Articular chondrocyte of knee joint (primary cell): Measurements from ENCODE around the gene PELI3. TPM values are rescaled to one million over a fixed set of nuclear protein-coding genes. Genes with fewer than 3 reads are reported as not detected.

Experiments used
- small RNA-seq: library from RNA; depleted of rRNA; stranded (forward); fragments of <200 nt; gene quantifications from one replicate; pipeline ENCODE3, GENCODE V24; 2012
- total RNA-seq: library from RNA; depleted of rRNA; stranded (reverse); fragments of >200 nt; gene quantifications from 2 replicates; pipeline ENCODE4 v1.2.3, GENCODE V29; 2012

PELI3 gene, protein sequence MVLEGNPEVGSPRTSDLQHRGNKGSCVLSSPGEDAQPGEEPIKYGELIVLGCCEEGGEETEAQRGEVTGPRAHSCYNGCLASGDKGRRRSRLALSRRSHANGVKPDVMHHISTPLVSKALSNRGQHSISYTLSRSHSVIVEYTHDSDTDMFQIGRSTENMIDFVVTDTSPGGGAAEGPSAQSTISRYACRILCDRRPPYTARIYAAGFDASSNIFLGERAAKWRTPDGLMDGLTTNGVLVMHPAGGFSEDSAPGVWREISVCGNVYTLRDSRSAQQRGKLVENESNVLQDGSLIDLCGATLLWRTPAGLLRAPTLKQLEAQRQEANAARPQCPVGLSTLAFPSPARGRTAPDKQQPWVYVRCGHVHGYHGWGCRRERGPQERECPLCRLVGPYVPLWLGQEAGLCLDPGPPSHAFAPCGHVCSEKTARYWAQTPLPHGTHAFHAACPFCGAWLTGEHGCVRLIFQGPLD
- 8.8 and 10.1 TPM in 2 replicates for total RNA-seq

DNA sequence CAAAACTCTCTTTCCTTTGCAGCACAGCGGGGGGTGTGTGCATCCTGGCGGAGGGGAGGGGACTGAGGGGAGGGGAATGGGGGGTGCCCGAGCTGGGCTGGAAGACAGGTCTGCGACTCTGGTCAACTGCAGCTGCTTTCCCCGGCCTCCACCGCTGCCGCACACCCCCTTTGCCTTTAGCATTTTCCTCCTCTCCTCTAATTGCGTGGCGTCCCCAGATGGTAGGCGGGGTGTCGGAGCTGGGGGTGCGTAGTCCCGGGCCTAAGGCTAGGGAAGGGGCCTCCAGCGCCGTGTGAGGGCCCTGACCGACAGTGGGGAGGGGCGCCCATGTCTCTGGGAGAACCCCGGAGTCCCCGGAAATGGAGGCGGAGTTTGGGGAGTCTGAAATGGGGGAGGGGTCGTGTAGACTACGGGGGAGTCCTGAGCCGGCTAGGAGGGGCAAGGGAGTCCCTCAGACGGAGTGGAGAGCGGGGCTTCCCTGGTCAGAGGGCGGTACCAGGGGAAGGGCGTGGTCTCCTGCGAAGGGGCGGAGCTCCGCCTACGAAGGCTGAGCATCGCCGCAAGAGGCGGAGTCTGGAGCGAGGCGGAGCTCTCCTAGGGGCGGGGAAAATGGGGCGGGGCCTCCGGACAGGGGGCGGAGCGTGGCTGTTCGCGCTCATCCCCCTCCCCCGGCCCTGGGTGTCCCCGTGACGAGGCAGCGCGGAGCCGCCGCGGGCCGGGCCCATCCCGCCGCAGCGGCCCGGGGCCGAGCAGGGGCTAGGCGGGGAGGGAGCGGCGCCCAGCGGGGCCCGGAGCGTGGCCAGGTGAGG, at the start of gene PELI3:
Gene PELI3, plus strand, starts transcription at position 681 of the 809 bp plus-strand sequence. CDS start 1,224 bp downstream, outside the sequence.

DNA sequence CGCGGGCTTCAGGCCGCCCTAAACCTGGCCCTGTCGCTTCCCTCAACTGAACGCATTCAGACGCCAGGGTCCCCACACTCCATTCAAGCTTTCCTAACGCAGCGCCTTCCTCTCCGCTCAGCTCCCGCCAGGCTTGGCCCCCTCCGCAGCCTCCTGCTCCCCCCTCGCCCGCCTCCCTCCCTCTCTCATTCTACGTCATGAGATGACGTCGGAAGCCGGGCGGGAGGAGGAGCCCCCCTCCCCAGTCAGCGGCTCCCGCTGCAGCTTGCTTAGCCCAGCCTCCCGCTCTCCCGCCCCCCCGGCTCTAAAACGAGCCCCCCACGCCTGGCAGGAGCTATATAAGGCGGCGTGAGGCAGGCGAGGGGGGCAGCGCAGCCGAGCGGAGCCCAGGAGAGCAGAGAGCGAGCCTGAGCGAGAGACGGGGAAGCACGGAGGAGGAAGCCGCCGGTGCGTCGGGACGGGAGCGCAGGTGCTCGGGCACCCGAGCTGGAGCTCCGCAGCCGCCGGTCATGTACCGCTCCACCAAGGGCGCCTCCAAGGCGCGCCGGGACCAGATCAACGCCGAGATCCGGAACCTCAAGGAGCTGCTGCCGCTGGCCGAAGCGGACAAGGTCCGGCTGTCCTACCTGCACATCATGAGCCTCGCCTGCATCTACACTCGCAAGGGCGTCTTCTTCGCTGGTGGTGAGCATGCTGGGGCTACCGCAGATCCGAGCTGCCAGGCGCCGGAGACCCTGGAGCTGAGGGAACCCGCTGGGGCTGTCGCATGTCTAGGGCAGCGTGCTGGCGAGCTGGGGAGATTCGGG, 45.8 kb upstream of the PELI3 start, which contains the start of gene NPAS4:
Gene NPAS4, plus strand, starts transcription at position 365 of the 806 bp plus-strand sequence. Its CDS starts 145 bp downstream, at position 510.

DNA sequence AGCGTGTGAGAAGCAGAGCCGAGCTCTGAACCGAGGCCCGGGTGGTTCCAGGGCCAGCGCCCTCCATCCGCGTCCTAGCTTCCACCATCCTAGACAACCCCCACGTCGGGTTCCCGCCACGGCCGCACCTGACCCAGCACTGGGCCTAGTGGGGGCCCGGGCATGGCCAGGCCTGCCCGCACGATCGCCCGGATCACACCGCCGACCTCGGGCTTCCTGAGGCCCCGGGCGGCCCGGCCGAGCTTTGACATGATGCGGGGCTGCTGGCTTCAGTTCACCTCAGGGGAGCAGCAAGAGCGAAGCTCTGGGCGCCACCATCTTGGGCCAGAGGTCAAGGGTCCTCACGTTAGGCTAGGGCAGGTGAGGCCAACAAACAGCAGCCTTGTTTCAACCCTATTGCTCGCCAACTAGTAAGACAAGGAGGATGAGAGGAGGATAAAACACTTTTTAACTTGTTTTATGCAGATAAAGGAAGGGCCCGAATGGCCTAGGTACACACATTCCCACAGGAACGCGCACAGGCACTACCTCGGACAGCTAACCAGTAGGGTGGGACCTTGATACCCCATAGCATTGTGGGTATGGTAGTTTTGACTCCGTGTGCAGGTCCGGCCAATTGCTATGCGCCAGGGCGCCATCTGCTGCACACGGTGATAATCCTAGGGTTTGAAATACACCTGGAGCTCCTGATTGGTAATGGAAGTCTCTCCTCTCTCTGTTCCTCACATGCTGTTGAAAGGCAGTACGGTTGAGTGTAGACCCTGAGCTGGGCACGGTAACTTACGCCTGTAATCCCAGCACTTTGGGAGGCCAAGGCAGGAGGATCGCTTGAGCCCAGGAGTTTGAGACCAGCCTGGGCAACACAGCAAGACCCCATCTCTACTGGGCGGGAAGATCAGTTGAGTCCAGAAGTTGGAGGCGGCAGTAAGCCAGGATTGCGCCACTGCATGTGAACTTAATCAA, 27.9 kb upstream of the PELI3 start, which contains the start of gene MRPL11:
Gene MRPL11, minus strand, starts transcription at position 345 of the 963 bp plus-strand sequence. Its CDS starts 94 bp downstream, at position 251.

DNA sequence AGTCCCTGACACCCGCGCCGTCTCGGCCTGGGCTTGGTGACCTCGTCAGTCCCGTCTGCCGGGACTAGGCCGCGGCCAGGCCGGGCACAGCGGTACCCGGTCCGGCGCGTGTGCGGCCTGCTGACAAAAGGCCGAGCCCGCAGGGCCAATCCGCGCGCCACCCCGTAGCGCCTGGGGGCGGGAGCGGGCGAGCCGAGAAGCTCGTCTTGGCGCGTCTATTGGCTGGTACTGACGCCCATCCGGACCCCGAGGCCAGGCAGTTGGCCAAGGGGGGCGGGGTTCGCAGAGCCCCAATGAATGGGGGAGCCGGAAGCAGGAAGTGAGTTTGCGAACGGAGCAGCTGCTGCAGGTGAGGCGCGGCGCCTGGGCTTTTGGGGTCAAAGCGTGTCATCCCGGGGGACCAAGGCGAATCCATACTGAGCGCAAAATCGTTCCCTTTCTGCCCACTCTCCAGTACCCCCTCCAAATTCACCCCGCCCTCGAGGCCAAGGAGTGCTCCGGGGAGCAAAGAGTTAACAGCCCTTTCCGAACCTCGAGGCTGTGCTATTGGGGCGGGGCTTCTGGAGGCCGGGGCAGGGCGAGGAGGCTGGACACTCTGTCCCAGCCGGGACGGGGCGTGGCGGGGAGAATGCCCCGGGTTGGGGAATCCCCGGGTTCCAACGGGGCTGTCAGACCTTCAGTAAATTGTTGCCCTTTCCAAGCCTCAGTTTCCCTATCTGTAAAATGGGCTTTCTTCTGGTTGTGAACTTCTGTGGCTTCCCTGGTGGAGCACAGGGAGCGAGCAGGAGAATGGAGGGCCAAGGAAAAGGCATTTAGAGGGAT, 13.6 kb downstream of the PELI3 start, which contains the start of gene DPP3:
Gene DPP3, plus strand, starts transcription at position 318 of the 822 bp plus-strand sequence. CDS start 1,767 bp downstream, outside the sequence.

DNA sequence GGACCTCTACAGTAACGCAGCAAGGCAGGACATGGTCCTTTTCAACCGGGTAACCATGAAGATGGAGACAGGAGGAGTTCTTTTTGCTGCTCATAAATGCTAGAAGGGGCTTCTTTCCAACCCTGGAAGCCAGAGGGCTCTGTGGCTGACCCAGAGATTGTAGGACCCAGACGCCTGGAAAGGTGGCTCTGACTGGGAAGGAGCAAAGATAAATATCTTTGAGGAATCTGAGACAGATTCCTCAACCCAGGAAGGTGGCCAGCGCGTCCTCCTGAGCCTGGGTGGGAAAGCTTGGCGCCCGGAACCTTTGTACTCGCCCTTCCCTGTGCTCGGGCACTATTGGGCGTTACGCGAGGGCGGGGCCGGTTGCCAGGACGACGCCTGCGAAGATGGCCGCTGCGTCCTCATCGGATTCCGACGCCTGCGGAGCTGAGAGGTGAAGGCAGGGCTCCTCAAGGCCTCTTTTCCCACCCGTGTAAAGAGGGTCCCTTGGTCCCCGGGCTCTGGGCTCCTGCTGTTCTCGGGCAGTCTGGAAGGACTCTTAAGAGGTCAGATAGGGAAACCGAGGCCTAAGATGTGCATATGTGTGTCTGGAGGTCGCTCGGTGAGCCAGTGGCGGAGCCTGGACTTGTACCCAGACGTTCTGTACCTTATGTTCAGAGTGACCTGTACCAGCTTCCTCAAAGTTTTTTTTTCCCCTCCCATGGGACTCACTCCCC, 43.7 kb downstream of the PELI3 start, which contains the start of gene BBS1:
Gene BBS1, plus strand, starts transcription at position 365 of the 719 bp plus-strand sequence. Its CDS starts 25 bp downstream, at position 390.

Small RNA genes lying within 50 kb of the gene (small RNA-seq; reads per million reads assigned to genes)
- not detected for gene RF00416

Other genes with a start within 250 kb of the PELI3 start
- 11.1 and 12.5 TPM in 2 replicates for gene KLC2, start 209.2 kb upstream of the PELI3 start, total RNA-seq
- 74.4 and 77.1 TPM in 2 replicates for gene RAB1B, start 198.3 kb upstream of the PELI3 start, total RNA-seq
- gene CNIH2, start 188.7 kb upstream of the PELI3 start, total RNA-seq = 0.22 TPM in 1 of 2 replicates, not detected in the other
- gene YIF1A, start 177.8 kb upstream of the PELI3 start, total RNA-seq = 99.6 and 122 TPM in 2 replicates
- gene TMEM151A, start 175.0 kb upstream of the PELI3 start, total RNA-seq = 0.26 and 0.32 TPM in 2 replicates
- gene CD248, start 149.9 kb upstream of the PELI3 start, total RNA-seq = 29.1 and 39.1 TPM in 2 replicates
- 22.7 and 23.1 TPM in 2 replicates for gene RIN1, start 130.5 kb upstream of the PELI3 start, total RNA-seq
- gene BRMS1, start 121.8 kb upstream of the PELI3 start, total RNA-seq = 36.4 and 38.0 TPM in 2 replicates
- gene B4GAT1, start 119.3 kb upstream of the PELI3 start, total RNA-seq = 14.5 and 18.1 TPM in 2 replicates
- 0.11 and 0.13 TPM in 2 replicates for gene SLC29A2, start 95.1 kb upstream of the PELI3 start, total RNA-seq
- under 0.01 TPM in 1 of 2 replicates, not detected in the other for gene NPAS4, start 45.9 kb upstream of the PELI3 start, total RNA-seq
- gene MRPL11, start 28.1 kb upstream of the PELI3 start, total RNA-seq = 36.5 and 45.6 TPM in 2 replicates
- gene DPP3, start 13.5 kb downstream of the PELI3 start, total RNA-seq = 27.1 and 33.2 TPM in 2 replicates
- gene BBS1, start 43.7 kb downstream of the PELI3 start, total RNA-seq = 37.8 and 52.4 TPM in 2 replicates
- gene ZDHHC24, start 79.1 kb downstream of the PELI3 start, total RNA-seq = 7.7 and 9.5 TPM in 2 replicates
- under 0.01 and 0.11 TPM in 2 replicates for gene ACTN3, start 80.0 kb downstream of the PELI3 start, total RNA-seq
- 26.3 and 26.8 TPM in 2 replicates for gene CTSF, start 101.7 kb downstream of the PELI3 start, total RNA-seq
- 0.76 and 0.78 TPM in 2 replicates for gene CCDC87, start 126.2 kb downstream of the PELI3 start, total RNA-seq
- 27.7 and 39.3 TPM in 2 replicates for gene CCS, start 126.3 kb downstream of the PELI3 start, total RNA-seq
- gene RBM14, start 149.7 kb downstream of the PELI3 start, total RNA-seq = 26.5 and 30.6 TPM in 2 replicates
- 84.2 and 86.1 TPM in 2 replicates for gene RBM4, start 171.8 kb downstream of the PELI3 start, total RNA-seq
- 16.9 and 22.2 TPM in 2 replicates for gene RBM4B, start 211.0 kb downstream of the PELI3 start, total RNA-seq